ENCODE results near the gene THBS2.

The THBS2 gene

DNA sequence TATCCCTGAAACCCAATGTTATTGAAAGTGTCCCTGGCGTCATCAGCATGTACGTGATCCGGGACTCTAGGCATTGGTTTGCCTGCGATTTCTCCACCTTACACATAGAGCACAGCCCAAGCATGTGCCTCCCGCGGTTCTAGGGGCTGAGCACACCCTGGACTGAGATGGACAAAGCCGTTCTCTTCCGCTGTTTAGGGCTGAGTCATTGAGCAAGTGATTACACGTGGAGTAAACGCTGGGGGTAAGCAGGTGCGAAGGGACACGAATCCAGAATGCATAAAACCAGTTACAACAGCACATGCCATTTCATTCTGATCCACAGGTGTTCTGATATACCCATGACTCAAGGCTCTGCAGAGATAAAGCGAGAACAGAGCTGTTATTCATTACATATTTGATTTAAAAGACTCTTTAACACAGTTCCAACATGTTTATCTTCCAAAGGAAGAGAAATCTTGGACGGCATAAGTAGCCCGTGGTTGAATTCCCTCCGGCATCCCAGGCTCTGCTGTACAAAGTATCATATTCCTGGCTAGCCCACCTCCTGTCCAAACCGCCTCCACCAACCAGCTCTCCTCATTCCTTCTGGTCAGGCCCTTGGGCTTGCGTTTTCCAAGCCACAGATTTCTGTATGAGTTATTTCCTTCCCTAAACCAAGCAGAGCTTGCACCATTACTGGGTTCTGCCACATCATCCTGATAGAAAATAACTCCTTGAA lies 36.1 kb upstream of the THBS2 start:
- H3K27me3 ChIP-seq (ENCODE audit: control insufficient read depth, insufficient read depth, low read length), result no peaks in the 10 kb centered on the region
- no peaks in the 10 kb centered on the region for H3K9me3 ChIP-seq (ENCODE audit: control insufficient read depth, low read depth, low read length)
- no peak overlapping the region for H3K9ac ChIP-seq (ENCODE audit: low read length)
- H3K36me3 ChIP-seq (ENCODE audit: control insufficient read depth, low read depth, low read length), result no peaks in the 10 kb centered on the region
- no peak overlapping the region for H3K27ac ChIP-seq (ENCODE audit: low read length)
- no peaks in the 10 kb centered on the region for H3K4me1 ChIP-seq (ENCODE audit: control insufficient read depth, low read depth, low read length)
- no peak overlapping the region for H3K4me3 ChIP-seq (ENCODE audit: low read length)

DNA sequence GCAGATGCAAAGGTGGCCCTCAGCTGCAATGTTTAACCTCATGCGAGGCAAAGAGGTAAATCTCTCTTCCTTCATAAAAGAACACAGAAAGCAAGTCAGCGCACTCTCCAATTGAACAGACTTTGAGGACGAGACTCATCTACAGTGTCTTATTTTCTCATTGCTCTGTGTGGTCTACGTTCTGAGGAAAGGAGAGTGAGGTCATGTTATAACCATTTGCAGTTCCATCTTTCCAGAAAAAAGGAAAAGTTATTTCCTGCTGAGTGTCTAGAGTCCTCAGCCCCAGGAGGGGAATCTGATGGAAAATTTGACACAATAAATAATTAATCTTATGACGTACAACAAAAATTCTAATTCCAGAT lies 35.6 kb upstream of the THBS2 start:
- H3K27me3 ChIP-seq (ENCODE audit: control insufficient read depth, insufficient read depth, low read length), result no peaks in the 10 kb centered on the region
- no peaks in the 10 kb centered on the region for H3K4me1 ChIP-seq (ENCODE audit: control insufficient read depth, low read depth, low read length)
- no peak overlapping the region for H3K9ac ChIP-seq (ENCODE audit: low read length)
- H3K9me3 ChIP-seq (ENCODE audit: control insufficient read depth, low read depth, low read length), result no peaks in the 10 kb centered on the region
- H3K4me3 ChIP-seq (ENCODE audit: low read length), result no peak overlapping the region
- no peaks in the 10 kb centered on the region for H3K36me3 ChIP-seq (ENCODE audit: control insufficient read depth, low read depth, low read length)
- H3K27ac ChIP-seq (ENCODE audit: low read length), result no peak overlapping the region

DNA sequence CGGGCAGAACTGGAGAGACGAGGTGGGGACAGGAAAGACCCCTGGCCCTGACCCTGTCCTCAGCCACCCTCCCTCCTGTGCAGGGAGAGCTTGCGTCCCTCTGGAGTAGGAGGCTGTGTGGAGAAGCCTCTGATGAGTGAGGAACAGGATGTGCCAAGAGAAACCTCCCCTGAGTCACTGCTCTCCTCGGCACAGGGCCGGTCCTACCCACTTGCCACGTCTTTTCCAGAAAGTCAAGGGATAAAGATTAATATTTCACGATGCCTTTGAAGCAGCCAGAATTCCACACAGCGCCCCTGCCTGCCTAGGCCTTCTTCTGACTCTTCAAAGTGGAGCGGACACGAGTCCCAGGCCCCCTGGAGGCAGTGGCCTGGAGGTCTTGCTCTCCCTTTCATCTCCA lies 34.9 kb upstream of the THBS2 start:
- no peaks in the 10 kb centered on the region for H3K27me3 ChIP-seq (ENCODE audit: control insufficient read depth, insufficient read depth, low read length)

DNA sequence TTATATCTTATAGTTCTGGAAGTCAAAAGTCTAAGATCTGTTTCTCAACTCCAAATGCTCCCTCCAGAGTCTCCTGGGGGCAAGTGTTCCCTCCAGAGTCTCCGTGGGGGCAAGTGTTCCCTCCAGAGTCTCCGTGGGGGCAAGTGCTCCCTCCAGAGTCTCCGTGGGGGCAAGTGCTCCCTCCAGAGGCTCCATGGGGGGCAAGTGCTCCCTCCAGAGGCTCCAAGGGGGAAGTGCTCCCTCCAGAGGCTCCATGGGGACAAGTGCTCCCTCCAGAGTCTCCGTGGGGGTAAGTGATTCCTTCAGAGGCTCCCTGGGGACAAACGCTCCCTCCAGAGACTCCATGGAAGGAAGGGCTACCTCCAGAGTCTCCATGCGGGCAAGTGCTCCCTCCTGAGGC lies 34.0 kb upstream of the THBS2 start:
- Histone ChIP-seq H3K4me1 (ENCODE audit: control insufficient read depth, low read depth, low read length) (no peaks in the 10 kb centered on the region), H3K36me3 (ENCODE audit: control insufficient read depth, low read depth, low read length) (no peaks in the 10 kb centered on the region)

More for the DNA sequence above, 34.9 kb upstream of the THBS2 start:
- H3K9ac ChIP-seq (ENCODE audit: low read length), result no peak overlapping the region
- H3K4me1 ChIP-seq (ENCODE audit: control insufficient read depth, low read depth, low read length), result no peaks in the 10 kb centered on the region
- H3K4me3 ChIP-seq (ENCODE audit: low read length), result no peak overlapping the region
- H3K36me3 ChIP-seq (ENCODE audit: control insufficient read depth, low read depth, low read length), result no peaks in the 10 kb centered on the region
- H3K27ac ChIP-seq (ENCODE audit: low read length), result no peak overlapping the region
- H3K9me3 ChIP-seq (ENCODE audit: control insufficient read depth, low read depth, low read length), result no peaks in the 10 kb centered on the region

DNA sequence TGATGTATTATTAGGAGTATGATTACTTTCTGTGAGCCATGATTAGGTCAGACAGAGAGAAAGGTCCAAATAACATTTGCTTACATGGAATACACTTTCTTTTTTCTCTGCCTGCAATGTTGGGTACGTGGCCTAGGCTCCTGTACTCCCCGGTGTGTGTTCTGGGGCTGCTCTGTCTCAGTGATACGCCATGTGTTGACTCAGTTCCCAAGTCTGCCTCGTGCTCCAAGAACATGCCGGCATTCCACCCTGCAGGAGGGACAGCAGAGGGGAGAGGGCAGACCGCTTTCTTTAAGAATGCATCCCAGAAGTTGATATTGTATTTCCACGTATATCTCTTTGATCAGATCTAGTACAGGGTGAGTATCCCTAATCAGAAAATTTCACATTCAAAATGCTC lies 33.3 kb upstream of the THBS2 start:
- no peaks in the 10 kb centered on the region for H3K4me1 ChIP-seq (ENCODE audit: control insufficient read depth, low read depth, low read length)
- H3K27ac ChIP-seq (ENCODE audit: low read length), result no peak overlapping the region
- no peaks in the 10 kb centered on the region for H3K9me3 ChIP-seq (ENCODE audit: control insufficient read depth, low read depth, low read length)
- no peaks in the 10 kb centered on the region for H3K36me3 ChIP-seq (ENCODE audit: control insufficient read depth, low read depth, low read length)
- no peaks in the 10 kb centered on the region for H3K27me3 ChIP-seq (ENCODE audit: control insufficient read depth, insufficient read depth, low read length)
- H3K9ac ChIP-seq (ENCODE audit: low read length), result no peak overlapping the region
- H3K4me3 ChIP-seq (ENCODE audit: low read length), result no peak overlapping the region

More for the DNA sequence above, 34.0 kb upstream of the THBS2 start:
- H3K4me3 ChIP-seq (ENCODE audit: low read length), result no peak overlapping the region
- no peak overlapping the region for H3K27ac ChIP-seq (ENCODE audit: low read length)
- no peaks in the 10 kb centered on the region for H3K27me3 ChIP-seq (ENCODE audit: control insufficient read depth, insufficient read depth, low read length)
- no peaks in the 10 kb centered on the region for H3K9me3 ChIP-seq (ENCODE audit: control insufficient read depth, low read depth, low read length)
- no peak overlapping the region for H3K9ac ChIP-seq (ENCODE audit: low read length)

DNA sequence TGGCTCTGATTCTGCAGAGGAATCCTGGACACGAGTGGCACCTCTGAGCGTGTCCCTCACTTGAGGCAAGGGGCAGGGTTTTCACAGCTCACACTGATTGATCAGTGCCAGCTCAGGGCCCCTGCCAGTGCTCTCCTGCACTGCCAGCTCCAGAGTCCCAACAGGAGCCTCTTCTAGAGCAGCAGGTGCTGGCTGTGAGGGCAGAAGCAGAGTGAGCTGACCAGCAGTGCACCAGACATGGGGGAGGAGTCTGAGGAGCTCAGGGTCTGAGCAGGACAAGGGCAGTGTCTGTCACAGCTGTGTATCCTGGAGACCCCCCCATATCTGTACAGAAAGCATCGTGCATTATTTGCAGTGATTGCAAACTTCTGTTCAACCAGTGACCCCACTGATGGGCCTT lies 31.5 kb upstream of the THBS2 start:
- Histone ChIP-seq H3K9ac (ENCODE audit: low read length) (no peak overlapping the region), H3K27me3 (ENCODE audit: control insufficient read depth, insufficient read depth, low read length) (no peaks in the 10 kb centered on the region), H3K27ac (ENCODE audit: low read length) (no peak overlapping the region), H3K4me3 (ENCODE audit: low read length) (no peak overlapping the region), H3K9me3 (ENCODE audit: control insufficient read depth, low read depth, low read length) (no peaks in the 10 kb centered on the region), H3K4me1 (ENCODE audit: control insufficient read depth, low read depth, low read length) (no peaks in the 10 kb centered on the region), H3K36me3 (ENCODE audit: control insufficient read depth, low read depth, low read length) (no peaks in the 10 kb centered on the region)

DNA sequence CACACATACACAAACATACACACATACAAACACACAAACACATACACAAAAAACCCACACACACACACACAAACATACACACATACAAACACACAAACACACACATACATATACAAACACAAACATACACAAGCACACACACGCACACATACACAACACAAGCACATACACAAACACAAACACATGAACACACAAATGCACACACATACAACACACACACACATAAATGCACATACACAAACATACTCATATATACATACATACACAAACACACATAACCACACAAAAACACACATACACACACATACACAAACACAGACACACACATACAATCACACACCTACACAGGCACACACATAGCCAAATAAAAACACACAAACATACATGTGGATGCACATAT lies 30.3 kb upstream of the THBS2 start:
- Histone ChIP-seq H3K4me3 (ENCODE audit: low read length) (no peak overlapping the region), H3K9ac (ENCODE audit: low read length) (no peak overlapping the region), H3K4me1 (ENCODE audit: control insufficient read depth, low read depth, low read length) (no peaks in the 10 kb centered on the region), H3K36me3 (ENCODE audit: control insufficient read depth, low read depth, low read length) (no peaks in the 10 kb centered on the region), H3K27me3 (ENCODE audit: control insufficient read depth, insufficient read depth, low read length) (no peaks in the 10 kb centered on the region), H3K27ac (ENCODE audit: low read length) (no peak overlapping the region), H3K9me3 (ENCODE audit: control insufficient read depth, low read depth, low read length) (no peaks in the 10 kb centered on the region)

DNA sequence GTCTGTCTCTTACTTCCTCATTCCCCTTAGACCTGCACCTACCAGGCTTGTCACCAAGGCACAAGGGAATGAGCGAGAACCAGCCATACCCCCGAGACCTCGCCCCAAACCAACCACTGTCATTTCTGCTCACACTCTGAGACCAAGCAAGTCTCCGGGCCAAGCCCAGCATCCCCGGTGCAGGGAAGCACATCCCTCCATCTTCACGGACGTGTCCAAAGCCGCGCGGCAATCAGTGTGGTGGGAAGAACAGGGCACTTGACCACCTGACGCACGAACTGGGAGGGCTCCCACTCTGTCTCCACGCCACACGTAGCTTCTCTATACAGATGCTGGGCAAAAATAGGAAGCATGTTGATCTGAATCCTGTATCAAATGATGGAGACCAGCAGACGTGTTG lies 28.4 kb upstream of the THBS2 start:
- Histone ChIP-seq H3K9ac (ENCODE audit: low read length) (no peak overlapping the region), H3K36me3 (ENCODE audit: control insufficient read depth, low read depth, low read length) (no peaks in the 10 kb centered on the region), H3K27me3 (ENCODE audit: control insufficient read depth, insufficient read depth, low read length) (no peaks in the 10 kb centered on the region), H3K9me3 (ENCODE audit: control insufficient read depth, low read depth, low read length) (no peaks in the 10 kb centered on the region), H3K4me3 (ENCODE audit: low read length) (no peak overlapping the region), H3K4me1 (ENCODE audit: control insufficient read depth, low read depth, low read length) (no peaks in the 10 kb centered on the region), H3K27ac (ENCODE audit: low read length) (no peak overlapping the region)

DNA sequence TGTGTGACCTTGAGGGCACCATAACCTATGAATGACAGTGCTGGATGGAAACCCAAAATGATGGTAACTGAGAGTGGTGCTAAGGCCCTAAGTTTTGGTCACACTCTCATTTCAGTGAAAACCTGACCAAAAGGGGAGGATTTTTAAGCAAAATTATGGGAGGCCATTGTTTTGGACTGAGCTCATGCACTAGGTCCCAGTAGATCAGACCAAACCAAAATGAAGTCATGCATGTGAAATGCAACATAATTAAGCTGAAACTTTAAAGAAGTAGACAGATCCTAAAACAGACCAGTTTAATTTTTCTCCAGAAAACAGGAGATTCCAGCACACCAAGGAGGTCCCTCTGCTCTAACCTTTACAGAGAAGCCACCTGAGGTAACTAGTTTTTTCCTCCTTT lies 24.0 kb upstream of the THBS2 start:
- Histone ChIP-seq H3K9me3 (ENCODE audit: control insufficient read depth, low read depth, low read length) (no peaks in the 10 kb centered on the region), H3K27me3 (ENCODE audit: control insufficient read depth, insufficient read depth, low read length) (no peaks in the 10 kb centered on the region), H3K27ac (ENCODE audit: low read length) (no peak overlapping the region), H3K36me3 (ENCODE audit: control insufficient read depth, low read depth, low read length) (no peaks in the 10 kb centered on the region), H3K9ac (ENCODE audit: low read length) (no peak overlapping the region), H3K4me1 (ENCODE audit: control insufficient read depth, low read depth, low read length) (no peaks in the 10 kb centered on the region), H3K4me3 (ENCODE audit: low read length) (no peak overlapping the region)

DNA sequence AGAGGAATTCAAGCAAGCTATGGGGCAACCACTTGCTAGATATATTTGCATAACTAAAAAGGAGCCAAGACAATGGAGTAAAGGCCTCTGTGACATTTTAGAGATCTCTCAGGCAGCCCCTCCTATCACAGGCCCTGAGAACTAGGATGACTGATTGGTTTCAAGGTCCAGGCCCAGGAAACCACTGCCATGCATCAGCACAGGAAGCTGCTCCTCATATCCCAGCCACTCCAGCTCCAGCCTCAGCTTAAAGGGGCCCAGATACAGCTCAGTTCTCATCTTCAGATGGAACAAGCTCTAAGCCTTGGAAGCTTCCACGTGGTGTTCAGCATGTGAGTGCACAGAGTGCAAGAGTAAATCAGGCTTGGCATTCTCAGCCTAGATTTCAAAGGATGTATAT lies 21.1 kb upstream of the THBS2 start:
- no peaks in the 10 kb centered on the region for H3K36me3 ChIP-seq (ENCODE audit: control insufficient read depth, low read depth, low read length)
- no peak overlapping the region for H3K9ac ChIP-seq (ENCODE audit: low read length)
- H3K27me3 ChIP-seq (ENCODE audit: control insufficient read depth, insufficient read depth, low read length), result no peaks in the 10 kb centered on the region
- H3K27ac ChIP-seq (ENCODE audit: low read length), result no peak overlapping the region
- H3K4me1 ChIP-seq (ENCODE audit: control insufficient read depth, low read depth, low read length), result peaks cover 25% of the 10 kb centered on the region
- H3K4me3 ChIP-seq (ENCODE audit: low read length), result no peak overlapping the region
- H3K9me3 ChIP-seq (ENCODE audit: control insufficient read depth, low read depth, low read length), result no peaks in the 10 kb centered on the region

DNA sequence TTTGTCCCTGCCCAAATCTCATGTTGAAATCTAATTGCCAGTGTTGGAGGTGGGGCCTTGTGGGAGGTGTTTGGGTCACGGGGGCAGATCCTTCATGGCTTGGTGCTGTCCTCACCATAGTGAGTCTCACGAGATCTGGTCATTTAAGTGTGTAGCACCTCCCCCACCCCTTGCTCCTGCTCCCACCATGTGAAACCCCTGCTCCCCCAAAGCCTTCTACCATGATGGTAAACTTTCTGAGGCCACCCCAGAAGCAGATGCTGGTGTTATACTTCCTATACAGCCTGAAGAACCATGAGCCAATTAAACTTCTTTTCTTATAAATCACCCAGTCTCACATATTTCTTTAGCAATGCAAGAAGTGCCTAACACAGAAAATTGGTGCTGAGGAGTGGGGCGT lies 19.9 kb upstream of the THBS2 start:
- Histone ChIP-seq H3K27me3 (ENCODE audit: control insufficient read depth, insufficient read depth, low read length) (no peaks in the 10 kb centered on the region), H3K9ac (ENCODE audit: low read length) (no peak overlapping the region), H3K27ac (ENCODE audit: low read length) (no peak overlapping the region), H3K4me3 (ENCODE audit: low read length) (no peak overlapping the region), H3K36me3 (ENCODE audit: control insufficient read depth, low read depth, low read length) (no peaks in the 10 kb centered on the region), H3K9me3 (ENCODE audit: control insufficient read depth, low read depth, low read length) (no peaks in the 10 kb centered on the region), H3K4me1 (ENCODE audit: control insufficient read depth, low read depth, low read length) (peaks cover 33% of the 10 kb centered on the region)

DNA sequence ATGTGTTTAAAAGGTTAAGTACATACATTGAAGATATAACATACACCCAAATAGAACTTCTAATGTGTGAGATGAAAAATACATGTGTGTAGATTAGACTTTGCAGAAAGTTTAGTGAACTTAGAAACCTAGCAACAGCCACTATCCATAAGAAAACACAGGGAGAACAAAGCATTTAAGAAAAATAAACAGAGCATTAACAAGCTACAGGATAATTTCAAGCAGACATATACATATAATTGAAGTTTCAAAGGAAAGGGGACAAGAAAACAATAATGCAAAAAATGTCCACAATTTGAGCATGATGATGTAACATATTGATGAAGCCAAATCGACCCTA lies 18.2 kb upstream of the THBS2 start:
- no peaks in the 10 kb centered on the region for H3K27me3 ChIP-seq (ENCODE audit: control insufficient read depth, insufficient read depth, low read length)
- H3K4me1 ChIP-seq (ENCODE audit: control insufficient read depth, low read depth, low read length), result peaks cover 33% of the 10 kb centered on the region
- no peaks in the 10 kb centered on the region for H3K36me3 ChIP-seq (ENCODE audit: control insufficient read depth, low read depth, low read length)
- H3K27ac ChIP-seq (ENCODE audit: low read length), result no peak overlapping the region
- no peaks in the 10 kb centered on the region for H3K9me3 ChIP-seq (ENCODE audit: control insufficient read depth, low read depth, low read length)
- H3K9ac ChIP-seq (ENCODE audit: low read length), result no peak overlapping the region
- no peak overlapping the region for H3K4me3 ChIP-seq (ENCODE audit: low read length)

All from iPS-18a (cell line).